Measurements from ENCODE around the gene DMGDH. TPM values are rescaled to one million over a fixed set of nuclear protein-coding genes. Genes with fewer than 3 reads are reported as not detected.

Gene DMGDH
- total RNA-seq, 2 experiments from 2014 or later: 0.67 TPM; not detected in 1

DNA sequence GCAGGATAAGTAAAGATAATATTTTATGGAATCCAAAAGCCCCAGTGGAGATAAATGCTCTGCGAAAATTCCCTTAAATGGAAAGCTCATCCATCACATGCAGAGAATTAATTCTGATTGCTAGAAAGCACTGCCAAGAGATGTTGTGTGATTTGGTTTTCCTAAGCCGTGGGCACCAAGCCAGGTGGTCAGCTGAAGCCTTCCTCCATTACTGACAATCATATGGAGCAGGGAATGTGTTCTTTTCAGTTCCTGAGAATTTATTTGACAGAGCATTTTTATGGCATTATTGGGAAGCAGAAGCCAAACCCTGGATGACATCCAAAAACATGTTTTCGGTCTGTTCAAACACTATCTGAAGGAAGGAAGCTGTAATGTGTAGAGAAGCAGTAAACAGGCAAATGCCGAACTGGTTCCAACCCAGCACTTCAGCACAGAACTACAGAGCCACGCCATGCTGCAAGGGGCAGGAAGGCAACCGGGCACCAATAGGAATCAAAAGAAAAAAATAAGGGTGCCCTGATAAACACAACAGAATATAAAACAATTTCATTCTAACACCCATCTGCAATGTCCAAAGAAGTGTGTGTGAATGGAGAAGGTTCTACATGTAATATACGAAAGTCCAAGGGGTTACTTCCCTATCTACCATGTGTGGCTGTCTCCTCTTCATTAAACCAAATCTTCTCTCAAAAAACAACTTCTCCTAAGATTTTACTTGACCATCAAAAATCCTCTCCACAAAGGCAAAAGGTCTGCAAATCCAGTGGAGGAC, 96.6 kb downstream of the DMGDH start:
- H3K4me1 Mint-ChIP-seq: peaks cover 5% of the 10 kb centered on the region
- H3K27me3 Mint-ChIP-seq: peaks cover 3% of the 10 kb centered on the region
- DNase-seq (no peak), ATAC-seq (ENCODE audit: low read depth) (no peak)
- H3K9me3 Mint-ChIP-seq: no peaks in the 10 kb centered on the region
- no peaks in the 10 kb centered on the region for H3K36me3 Mint-ChIP-seq
- POLR2A ChIA-PET: no interaction called here
- no peak overlapping the region for H3K4me3 Mint-ChIP-seq
- no peak overlapping the region for H3K27ac Mint-ChIP-seq

- no peak overlapping the region for H3K27ac Mint-ChIP-seq
Observed at GRCh38 chr5:78971998-78972397, 97.5 kb downstream of the DMGDH start.

GRCh38 chr5:78968781-78969180, 100.7 kb downstream of the DMGDH start:
- no peak overlapping the region for H3K27ac Mint-ChIP-seq
- H3K4me1 Mint-ChIP-seq: no peaks in the 10 kb centered on the region
- no peak overlapping the region for H3K4me3 Mint-ChIP-seq
- POLR2A ChIA-PET: no interaction called here
- peaks cover 4% of the 10 kb centered on the region for H3K36me3 Mint-ChIP-seq
- H3K9me3 Mint-ChIP-seq: no peaks in the 10 kb centered on the region
- ATAC-seq (ENCODE audit: low read depth): no peak
- peaks cover 3% of the 10 kb centered on the region for H3K27me3 Mint-ChIP-seq
- no peak for DNase-seq

More at GRCh38 chr5:78971998-78972397, 97.5 kb downstream of the DMGDH start:
- H3K9me3 Mint-ChIP-seq: no peaks in the 10 kb centered on the region
- peaks cover 1% of the 10 kb centered on the region for H3K36me3 Mint-ChIP-seq
- no peak overlapping the region for H3K4me3 Mint-ChIP-seq
- H3K27me3 Mint-ChIP-seq: peaks cover 3% of the 10 kb centered on the region
- H3K4me1 Mint-ChIP-seq: peaks cover 5% of the 10 kb centered on the region
- no peak for DNase-seq
- POLR2A ChIA-PET: no interaction called here
- ATAC-seq (ENCODE audit: low read depth): no peak

DNA sequence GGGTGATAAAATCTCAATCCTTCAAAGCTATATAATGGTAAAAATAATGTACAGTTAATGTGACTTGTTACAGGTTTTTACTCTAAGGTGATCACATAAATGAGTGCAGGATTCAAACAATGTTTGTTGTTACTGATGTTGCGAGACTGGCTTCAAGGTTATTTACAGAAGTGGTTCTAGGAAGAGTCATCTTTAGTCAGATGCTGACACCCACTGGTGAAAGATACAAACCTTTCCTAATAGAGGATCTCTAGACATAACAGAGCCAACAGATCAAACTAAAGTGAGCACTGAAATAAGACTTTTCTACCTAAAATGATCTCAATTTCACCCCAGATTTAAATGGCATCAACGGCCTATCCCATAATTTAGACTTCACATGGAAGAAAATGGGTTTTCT, 104.6 kb downstream of the DMGDH start:
- POLR2A ChIA-PET: no interaction called here
- DNase-seq (no peak), ATAC-seq (ENCODE audit: low read depth) (no peak)
- peaks cover 8% of the 10 kb centered on the region for H3K36me3 Mint-ChIP-seq
- no peak overlapping the region for H3K27ac Mint-ChIP-seq
- H3K4me1 Mint-ChIP-seq: no peaks in the 10 kb centered on the region
- H3K4me3 Mint-ChIP-seq: no peak overlapping the region
- no peaks in the 10 kb centered on the region for H3K27me3 Mint-ChIP-seq
- H3K9me3 Mint-ChIP-seq: no peaks in the 10 kb centered on the region

DNA sequence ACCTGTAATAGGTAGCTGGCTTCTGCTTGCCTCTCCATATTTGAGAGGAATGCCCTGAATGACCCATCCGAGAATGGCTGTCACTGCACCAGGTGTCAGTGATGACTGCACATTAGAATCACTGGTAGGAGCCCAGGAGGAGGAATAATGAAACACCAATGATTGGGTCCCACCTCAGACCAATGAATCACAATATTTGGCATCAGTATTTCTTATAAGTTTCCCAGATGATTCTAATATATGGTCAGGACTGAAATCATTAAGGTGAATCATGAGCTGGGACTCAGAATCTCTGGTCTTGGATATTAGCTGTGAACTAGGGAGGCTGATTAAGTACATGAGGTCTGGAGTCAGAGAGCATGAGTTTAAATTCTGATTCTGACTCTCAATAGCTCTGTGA, 107.7 kb downstream of the DMGDH start:
- peaks cover 9% of the 10 kb centered on the region for H3K36me3 Mint-ChIP-seq
- H3K4me1 Mint-ChIP-seq: no peaks in the 10 kb centered on the region
- no peak overlapping the region for H3K27ac Mint-ChIP-seq
- H3K27me3 Mint-ChIP-seq: no peaks in the 10 kb centered on the region
- no peak overlapping the region for H3K4me3 Mint-ChIP-seq
- H3K9me3 Mint-ChIP-seq: no peaks in the 10 kb centered on the region
- POLR2A ChIA-PET: no interaction called here
- no peak for ATAC-seq (ENCODE audit: low read depth)
- DNase-seq: no peak

GRCh38 chr5:78959767-78960166, 109.7 kb downstream of the DMGDH start:
- Mint-ChIP-seq H3K36me3 (peaks cover 13% of the 10 kb centered on the region), H3K9me3 (no peaks in the 10 kb centered on the region), H3K4me3 (no peak overlapping the region), H3K27me3 (no peaks in the 10 kb centered on the region), H3K27ac (no peak overlapping the region), H3K4me1 (no peaks in the 10 kb centered on the region)
- ATAC-seq (ENCODE audit: low read depth) (no peak), DNase-seq (no peak)
- POLR2A ChIA-PET: no interaction called here

GRCh38 chr5:78958672-78959445, 110.6 kb downstream of the DMGDH start:
- no peak for DNase-seq
- no peaks in the 10 kb centered on the region for H3K27me3 Mint-ChIP-seq
- no peak overlapping the region for H3K27ac Mint-ChIP-seq
- H3K4me3 Mint-ChIP-seq: no peak overlapping the region
- POLR2A ChIA-PET: no interaction called here
- ATAC-seq (ENCODE audit: low read depth): no peak
- no peaks in the 10 kb centered on the region for H3K9me3 Mint-ChIP-seq
- H3K4me1 Mint-ChIP-seq: no peaks in the 10 kb centered on the region
- peaks cover 14% of the 10 kb centered on the region for H3K36me3 Mint-ChIP-seq

GRCh38 chr5:78956901-78957300, 112.6 kb downstream of the DMGDH start:
- ATAC-seq (ENCODE audit: low read depth) (no peak), DNase-seq (no peak)
- POLR2A ChIA-PET: no interaction called here
- Mint-ChIP-seq H3K4me1 (no peaks in the 10 kb centered on the region), H3K27ac (no peak overlapping the region), H3K9me3 (no peaks in the 10 kb centered on the region), H3K27me3 (no peaks in the 10 kb centered on the region), H3K4me3 (no peak overlapping the region), H3K36me3 (peaks cover 16% of the 10 kb centered on the region)

DNA sequence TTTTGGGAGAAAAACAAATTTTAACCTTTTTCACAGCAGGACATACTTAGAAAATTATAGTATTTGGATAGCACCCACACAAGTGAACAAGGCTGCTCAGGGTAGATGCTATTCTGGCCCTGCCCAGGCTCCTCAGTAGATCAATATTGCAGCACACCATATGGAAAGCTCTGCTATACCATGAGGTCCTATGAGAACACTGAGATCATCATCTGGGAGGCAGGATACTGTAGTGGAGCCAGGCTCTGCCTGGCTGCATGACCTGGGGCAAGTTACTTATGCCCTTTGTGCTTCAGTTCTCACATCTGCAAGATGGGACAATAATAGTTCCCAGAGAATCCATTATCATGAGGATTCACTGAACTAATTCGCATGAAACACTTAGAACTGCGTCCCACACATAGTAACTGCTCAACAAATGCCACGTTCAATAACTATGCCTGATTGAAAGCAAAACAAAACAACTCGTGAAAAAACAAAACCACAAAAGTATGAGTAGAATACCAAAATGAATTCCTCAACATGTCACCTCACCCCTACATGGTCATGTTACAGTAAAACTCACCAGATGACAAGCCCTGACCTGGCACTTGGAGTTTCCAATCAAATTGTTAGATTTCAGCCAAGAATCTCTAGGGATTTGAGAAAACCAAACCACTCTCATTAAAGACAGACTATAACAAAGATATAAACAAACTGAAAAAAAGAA, 116.2 kb downstream of the DMGDH start:
- no peak overlapping the region for H3K27ac Mint-ChIP-seq
- ATAC-seq (ENCODE audit: low read depth) (no peak), DNase-seq (no peak)
- POLR2A ChIA-PET: no interaction called here
- no peak overlapping the region for H3K4me3 Mint-ChIP-seq
- peaks cover 3% of the 10 kb centered on the region for H3K4me1 Mint-ChIP-seq
- H3K9me3 Mint-ChIP-seq: no peaks in the 10 kb centered on the region
- H3K36me3 Mint-ChIP-seq: peaks cover 14% of the 10 kb centered on the region
- H3K27me3 Mint-ChIP-seq: no peaks in the 10 kb centered on the region

Other genes with a start within 250 kb of the DMGDH start
- gene ARSB, start 84.4 kb downstream of the DMGDH start, total RNA-seq: 1 to 10 TPM; 6.3 to 7.4 TPM
- not detected for gene BHMT2, start 93 bp upstream of the DMGDH start, total RNA-seq
- not detected for gene BHMT, start 42.1 kb upstream of the DMGDH start, total RNA-seq
- 1 to 10 TPM; 8.3 to 9.5 TPM for gene JMY, start 166.5 kb upstream of the DMGDH start, total RNA-seq

Measured in activated naive CD8-positive, alpha-beta T cell treated with anti-CD3 and anti-CD28 coated beads, Interleukin-2, amount 10 ng/mL, durations not matched to agents 7 days and 5 days (primary cell).